HG03520 (cell line): Measurements from ENCODE around the gene CRADD.
"Not testable (repeated sequence)": the region's sequence is repeated elsewhere in the genome, so short reads cannot be mapped to it uniquely, and the experiment has no call there.

Experiments used
- ATAC-seq: cut with Tn5 transposase; IDR thresholded peaks from one replicate; pipeline ENCODE4 v1.9.1; 2021; ENCODE audit warnings: mild to moderate bottlenecking, moderate library complexity; ENCODE audit not compliant: unreplicated experiment

Gene CRADD

DNA sequence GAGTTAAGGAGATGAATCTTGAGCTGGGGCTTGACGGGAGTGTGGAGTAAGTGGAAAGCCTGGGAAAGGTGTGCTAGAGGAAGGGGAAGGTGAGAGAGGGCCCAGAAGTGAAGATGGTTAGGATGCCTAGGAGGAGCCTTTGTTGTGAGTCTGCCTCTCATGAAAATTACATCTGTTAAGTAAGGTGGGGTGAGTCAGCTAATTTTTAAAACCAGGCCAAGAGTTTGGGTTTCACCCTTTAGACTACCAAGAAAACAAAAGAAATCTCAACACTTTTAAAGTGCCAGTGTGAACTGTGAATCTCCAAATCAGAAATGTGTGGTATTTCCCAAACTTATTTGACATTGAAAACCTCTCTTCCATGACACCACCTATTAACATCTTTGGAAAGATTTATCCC is 185.2 kb downstream of the CRADD start:
- ATAC-seq, result no peak

DNA sequence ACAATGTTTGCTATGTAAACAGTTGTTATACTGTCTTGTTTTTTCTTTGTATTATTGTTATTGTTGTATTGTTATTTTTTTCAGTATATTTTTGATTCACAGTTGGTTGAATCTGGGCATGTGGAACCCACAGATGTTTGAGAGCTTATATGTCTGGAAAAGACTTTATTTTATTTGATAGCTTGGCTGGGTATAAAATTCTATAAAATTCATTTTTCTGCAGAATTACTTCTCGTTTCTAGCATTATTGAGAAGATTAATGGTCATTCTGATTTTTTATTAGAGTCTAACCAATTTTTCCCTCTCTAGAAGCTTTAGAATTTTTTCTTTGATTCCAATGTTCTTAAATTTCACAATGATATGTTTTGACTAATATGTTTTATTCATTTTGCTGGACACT is 188.6 kb downstream of the CRADD start:
- no peak for ATAC-seq

DNA sequence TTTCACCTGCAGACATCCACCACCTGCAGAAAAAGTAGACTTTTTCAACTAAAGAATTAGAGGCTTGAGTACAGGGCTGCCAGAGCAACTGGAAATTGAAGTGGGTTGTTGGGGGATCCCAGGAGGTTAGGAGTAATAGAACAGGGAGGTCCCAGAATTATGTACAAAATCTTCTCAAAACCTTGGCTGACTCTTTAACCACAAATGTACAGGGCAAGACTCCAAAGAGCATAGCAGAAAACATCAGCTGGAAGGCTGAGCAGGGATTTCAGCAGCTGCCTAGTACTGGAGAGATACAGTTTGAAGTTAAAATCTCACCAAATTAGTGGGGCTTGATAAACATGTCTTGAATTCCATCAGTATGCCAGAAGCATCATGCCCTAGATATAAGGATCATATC is 191.6 kb downstream of the CRADD start:
- ATAC-seq, result no peak

DNA sequence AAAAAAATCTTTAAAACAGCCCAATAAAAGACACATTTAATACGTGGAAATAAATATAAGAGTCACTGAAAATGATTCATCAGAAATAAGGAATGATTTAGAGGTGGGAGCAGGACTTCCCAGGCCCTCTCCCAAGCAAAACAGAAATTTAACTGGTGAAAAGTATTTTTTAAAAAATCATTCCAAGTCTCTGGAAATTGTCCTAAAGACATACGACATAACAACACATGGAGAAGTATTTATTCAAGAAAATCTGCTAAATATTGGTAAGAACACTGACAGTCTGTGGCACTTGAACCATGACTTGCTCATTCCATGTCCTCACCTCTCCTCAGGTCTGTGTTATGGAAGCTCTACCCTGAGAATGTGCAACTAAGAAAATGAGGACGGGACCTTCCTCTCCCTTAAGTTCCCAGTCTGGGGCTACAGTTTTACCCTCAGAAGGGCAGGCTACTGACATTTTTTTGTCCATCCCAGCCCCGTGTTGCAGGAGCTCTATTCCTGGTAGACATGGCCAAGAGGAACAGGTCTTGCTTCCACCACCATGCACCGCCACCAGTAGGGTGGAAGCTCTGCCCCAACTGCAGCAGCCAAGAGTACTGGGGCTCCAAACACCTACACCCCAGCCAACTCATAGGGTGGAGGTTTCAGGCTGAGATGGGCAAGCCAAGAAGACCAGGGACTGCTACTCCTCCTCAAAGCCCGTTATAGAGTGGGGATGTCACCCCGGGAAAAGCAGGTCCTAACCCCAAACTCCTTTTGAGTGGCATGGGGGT is 193.0 kb downstream of the CRADD start:
- no peak for ATAC-seq

DNA sequence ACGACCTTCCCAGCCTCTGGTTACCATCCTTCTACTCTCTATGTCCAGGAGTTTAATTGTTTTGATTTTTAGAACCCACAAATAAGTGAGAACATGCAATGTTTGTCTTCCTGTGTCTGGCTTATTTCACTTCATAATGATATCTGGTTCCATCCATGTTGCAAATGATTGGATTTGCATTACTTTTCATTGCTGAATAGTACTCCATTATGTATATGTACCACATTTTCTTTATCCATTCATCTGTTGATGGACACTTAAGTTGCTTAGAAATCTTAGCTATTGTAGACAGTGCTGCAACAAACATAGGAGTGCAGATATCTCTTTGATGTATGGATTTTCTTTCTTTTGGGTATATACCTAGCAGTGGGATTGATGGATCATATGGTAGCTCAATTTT is 194.4 kb downstream of the CRADD start:
- not testable (repeated sequence) for ATAC-seq

DNA sequence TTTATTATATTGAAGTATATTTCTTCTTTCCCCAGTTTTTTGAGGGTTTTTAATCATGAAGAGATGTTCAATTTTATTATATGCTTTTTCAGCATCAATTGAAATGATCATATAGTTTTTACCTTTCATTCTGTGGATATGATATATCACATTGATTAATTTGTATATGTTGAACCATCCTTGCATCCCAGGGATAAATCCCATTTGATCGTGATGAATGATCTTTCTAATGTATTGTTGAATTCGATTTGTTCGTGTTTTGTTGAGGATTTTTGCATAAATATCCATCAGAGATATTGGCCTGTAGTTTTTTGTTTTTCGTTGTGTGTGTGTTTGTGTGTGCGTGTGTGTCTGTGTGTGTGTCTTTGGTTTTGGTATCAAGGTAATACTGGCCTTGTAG is 196.4 kb downstream of the CRADD start:
- ATAC-seq, result no peak

DNA sequence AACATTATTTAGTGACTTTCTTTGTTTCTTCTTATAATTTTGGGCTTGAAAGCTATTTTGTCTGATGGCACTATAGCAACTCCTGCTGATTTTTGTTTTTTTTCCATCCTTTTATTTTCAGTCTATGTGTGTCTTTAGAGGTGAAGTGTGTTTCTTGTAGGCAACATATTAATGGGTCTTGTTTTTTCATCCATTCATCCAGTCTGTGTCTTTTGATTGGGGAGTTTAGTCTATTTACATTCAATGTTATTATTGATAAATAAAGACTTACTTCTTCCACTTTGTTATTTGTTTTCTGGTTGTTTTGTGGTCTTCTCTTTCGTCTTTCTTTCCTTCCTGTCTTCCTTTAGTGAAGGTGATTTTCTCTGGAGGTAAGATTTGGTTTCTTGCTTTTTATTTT is 198.0 kb downstream of the CRADD start:
- no peak for ATAC-seq

DNA sequence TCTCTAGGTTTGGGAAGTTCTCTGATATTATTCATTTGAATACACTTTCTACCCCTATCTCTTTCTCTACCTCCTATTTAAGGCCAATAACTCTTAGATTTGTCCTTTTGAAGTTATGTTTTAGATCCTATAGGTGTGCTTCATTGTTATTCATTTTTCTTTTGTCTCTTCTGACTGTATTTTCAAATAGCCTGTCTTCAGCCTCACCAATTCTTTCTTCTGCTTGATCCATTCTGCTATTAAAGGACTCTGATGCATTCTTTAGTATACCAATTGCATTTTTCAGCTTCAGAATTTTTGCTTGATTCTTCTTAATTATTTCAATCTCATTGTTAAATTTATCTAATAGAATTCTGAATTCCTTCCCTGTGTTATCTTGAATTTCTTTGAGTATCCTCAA is 199.2 kb downstream of the CRADD start:
- no peak for ATAC-seq

DNA sequence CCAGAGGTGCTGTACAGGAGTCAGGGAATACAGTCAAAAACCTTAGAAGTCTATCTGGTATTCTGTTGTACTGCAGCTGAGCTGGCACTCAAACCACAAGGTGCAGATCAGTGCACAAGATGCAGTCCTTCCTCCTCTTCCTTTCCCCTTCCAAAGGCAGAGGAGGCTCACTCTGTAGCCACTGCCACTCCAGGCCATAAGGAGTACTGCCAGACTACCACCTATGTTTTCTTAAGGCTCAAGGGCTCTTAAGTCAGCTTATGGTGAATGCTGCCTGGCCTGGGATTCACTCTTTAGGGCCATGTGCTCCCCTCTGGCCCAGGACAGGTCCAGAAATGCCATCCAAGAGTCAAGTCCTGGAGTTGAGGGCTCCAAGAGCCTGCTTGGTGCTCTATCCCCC is 200.3 kb downstream of the CRADD start:
- no peak for ATAC-seq

DNA sequence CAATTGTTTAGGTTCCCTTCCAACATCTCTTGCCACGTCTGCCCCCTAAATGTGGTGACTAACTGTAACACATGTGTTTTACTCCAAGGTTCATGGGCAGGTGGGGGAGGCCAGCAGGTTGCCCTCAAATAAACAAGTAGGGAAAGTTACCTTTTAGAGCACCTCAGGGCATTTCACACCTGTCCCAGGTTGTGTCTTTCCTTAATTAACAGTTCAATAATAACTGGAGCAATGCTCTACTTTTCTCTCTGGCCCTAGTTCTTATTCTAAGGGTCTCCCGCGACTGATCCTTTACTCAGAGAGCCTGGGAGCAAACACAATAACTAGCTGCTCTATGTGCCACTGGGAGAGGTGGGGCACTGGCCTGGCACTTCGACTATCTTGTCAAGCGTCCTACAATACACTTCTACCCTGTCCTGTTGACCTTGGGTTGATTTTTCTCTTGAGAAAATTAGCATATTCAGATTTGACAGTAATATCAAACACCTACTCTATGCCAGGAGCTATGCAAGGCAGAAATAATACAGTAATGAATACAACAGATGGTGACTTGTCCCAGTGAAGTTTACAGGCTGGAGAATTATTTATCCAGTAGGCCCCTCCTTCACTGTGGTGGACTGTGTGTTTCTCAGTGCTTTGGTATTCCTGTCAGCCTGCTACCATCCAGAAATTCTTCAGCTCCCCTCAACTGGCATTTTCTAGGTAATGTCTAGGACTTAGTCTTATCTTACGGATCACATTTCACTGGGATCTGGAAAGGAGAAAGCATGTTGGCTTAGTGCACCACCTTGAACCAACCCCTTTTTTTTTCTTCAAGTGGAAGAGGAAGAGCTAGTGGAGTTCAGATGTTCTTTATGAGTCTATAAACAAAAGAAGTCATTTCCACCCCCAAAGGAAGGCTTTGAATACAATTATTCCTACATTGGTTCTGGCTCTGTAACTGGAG is 202.6 kb downstream of the CRADD start:
- ATAC-seq, result no peak

DNA sequence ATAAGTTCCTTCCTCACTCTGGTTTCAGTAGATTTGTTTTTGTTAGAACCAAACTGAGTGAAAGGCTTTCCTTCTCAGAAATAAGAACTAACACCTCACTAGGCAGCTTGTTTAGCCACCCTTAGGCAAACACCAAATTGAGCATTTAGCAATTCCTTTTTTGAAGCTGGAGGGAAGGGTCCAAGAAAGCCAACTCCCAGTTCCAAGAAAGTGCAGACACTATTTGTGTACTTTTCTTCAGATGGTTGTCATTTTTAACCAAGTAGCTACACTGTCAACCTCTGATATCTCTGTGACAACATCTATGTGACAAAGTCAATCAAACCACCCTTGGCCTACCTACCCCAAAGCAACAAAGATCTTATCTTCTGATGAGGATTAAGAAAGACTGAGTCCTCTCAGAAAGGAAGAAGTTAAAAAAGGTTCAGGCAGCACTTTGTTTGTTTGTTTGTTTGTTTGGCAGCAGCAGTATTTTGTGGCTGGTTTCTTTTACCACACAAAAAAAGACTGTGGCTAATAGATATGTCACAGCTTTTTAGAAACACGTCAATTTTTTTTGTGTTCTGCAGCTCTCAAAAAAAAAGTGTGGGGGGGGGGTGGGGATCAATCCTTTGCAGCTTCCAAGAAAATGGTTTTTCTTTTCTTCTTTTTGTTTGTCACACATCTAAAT is 203.8 kb downstream of the CRADD start:
- ATAC-seq, result no peak

DNA sequence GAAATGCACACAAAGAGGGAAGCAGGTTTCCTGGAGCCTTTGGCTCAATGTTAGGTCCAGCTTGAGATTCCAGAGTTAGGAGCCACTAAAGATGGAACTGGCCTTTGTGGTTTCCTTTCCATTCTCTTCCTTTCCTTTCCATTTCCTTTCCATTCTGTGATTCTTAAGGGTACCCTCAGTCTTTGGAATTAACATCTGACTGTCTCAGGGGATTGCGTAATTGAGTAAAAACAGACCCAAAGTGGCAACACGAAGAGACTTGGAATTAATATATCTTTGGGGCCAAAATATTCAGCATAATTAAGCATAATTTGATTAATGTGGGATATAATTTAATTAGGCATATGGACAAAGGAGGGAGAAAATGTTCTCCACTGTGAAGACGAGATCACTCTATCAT is 205.6 kb downstream of the CRADD start:
- no peak for ATAC-seq

DNA sequence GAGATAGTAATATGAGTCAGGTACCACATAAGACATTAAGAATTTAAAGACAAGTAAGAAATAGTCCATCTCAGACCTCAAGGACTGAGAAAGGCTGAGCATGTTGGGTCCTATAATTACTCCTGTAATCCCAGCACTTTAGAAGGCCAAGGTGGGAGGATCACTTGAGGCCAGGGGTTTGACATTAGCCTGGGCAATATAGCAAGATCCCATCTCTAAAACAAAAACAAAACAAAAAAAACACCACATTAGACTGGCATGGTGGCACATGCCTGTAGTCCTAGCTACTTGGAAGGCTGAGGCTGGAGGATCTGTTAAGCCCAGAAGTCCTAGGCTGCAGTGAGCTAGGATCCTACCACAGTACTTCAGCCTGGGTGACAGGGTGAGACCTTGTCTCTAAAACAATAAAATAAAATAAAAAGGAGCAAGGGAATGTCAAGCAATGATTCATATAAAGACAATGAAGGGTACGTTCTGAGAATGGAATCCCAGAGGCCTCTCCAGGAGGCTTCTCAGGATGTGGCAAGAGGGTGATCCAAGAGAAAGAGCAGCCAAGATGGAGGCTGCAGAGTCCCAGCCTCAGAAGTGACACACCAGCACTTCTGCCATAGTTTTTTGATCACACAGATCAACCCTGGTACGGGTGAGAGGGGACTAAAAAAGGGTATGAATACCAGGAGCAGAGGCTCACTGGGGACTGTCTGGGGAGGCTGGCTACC is 206.4 kb downstream of the CRADD start:
- ATAC-seq, result no peak

DNA sequence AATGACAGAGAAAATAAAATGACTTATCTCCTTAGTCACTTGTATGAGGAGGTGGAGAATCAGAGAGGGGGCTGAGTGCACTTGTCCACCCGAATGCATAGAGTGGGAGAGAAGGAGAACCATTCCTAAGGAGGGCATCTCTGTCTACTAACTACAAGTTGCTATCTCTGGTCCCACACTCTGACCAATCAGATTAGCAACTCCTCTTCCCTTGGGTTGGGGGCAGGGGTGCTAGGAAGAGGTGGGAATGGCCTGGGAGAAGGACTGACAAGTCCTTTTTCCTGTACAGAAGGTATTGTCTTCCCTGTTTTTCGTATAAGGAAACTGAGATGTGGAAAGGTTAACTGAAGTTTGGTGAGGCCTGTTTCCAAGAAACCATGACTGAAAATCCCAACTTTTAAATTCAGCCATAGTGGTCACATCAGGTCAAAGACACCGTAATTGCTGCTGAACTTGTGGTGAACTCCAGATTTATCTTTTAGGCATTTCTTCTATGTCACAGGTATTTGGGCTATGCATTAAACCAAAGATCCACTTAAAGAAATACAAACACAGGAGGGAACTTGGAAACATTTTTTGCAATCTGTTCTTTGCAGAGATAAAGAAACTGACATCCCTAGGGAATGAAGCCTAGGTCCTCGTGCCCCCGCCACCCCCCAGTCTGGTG is 207.8 kb downstream of the CRADD start:
- ATAC-seq, result no peak

DNA sequence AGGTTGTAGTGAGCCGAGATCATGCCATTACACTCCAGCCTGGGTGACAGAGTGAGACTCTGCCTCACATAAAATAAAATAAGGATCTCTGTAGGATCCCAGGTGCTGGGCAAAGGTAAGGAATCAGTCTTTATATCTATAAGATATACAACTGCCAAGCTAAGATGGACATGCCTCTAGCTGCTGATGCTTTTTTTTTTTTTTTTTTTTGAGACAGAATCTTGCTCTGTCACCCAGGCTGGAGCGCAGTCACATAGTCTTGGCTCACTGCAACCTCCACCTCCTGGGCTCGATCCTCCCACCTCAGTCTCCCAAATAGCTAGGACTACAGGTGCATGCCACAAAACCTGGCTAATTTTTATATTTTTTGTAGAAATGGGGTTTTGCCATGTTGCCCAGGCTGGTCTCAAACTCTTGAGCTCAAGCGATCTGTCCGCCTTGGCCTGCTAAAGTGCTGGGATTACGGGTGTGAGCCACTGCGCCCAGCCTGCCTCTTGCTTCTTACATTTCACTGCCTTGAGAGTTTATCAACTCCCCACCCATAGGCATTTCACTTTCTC is 208.9 kb downstream of the CRADD start:
- ATAC-seq, result not testable (repeated sequence)

DNA sequence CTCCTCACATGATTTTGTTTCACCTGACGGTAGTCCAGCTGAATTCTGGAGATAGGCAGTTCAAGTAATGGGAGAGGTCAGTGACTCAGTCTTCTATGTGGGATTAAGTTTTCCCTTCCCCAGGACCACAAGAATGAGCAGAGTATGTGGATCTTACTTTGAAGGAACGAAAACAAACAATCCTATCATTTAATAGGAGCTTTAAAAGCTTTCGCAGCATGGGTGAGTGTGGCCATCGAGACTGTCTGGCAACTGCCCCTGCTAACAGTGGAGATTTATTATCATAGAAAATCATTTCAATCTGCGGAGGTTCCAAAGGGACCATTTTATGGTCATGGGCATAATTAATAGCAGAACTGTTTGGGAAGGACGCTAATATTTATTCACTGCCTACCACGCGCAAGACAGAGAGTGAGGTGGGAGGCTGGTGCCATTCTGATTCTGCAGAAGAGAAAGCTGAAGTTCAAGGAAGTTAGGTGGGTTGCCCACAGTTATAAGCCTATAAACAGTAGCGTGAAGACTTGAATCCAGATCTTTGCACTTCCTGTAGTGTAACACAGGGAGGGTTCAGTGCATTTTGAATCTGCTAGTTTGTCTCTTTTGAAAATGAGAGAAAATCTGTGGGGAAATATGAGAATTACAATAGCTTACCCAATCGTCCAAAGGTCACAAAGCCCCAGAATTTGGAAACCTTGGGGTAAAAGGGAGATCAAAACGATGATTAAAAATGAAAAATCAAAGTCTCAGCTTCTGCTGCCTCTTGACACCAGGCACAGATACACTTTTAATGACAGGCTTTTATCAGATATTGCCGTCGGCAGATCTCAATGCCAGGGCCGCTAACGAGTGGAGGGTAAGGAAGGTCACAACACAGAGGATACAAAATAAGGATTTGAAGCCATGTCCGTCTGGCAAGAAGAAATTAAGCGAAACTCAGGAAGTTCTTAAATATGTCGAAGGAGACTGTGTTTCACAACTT is 209.6 kb downstream of the CRADD start:
- ATAC-seq, result no peak

DNA sequence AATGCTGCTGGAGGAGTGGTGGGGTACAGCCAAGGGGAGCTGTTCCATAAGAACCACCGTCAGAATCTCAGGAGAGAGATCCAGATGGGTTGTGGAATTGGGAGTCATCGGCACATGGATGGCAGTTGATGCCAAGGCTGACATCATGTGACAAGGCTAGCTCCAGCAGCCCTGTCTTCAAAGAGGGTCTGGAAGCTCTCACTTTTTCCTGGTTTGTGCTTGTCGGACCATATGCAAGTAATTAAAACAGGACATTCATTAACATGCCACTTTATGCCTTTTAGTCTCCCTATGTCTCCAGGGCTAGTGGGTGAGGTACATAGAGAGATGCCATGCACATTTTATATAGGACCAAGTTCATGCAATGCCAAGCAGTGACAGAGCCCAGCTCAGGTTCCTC is 211.8 kb downstream of the CRADD start:
- ATAC-seq, result no peak

DNA sequence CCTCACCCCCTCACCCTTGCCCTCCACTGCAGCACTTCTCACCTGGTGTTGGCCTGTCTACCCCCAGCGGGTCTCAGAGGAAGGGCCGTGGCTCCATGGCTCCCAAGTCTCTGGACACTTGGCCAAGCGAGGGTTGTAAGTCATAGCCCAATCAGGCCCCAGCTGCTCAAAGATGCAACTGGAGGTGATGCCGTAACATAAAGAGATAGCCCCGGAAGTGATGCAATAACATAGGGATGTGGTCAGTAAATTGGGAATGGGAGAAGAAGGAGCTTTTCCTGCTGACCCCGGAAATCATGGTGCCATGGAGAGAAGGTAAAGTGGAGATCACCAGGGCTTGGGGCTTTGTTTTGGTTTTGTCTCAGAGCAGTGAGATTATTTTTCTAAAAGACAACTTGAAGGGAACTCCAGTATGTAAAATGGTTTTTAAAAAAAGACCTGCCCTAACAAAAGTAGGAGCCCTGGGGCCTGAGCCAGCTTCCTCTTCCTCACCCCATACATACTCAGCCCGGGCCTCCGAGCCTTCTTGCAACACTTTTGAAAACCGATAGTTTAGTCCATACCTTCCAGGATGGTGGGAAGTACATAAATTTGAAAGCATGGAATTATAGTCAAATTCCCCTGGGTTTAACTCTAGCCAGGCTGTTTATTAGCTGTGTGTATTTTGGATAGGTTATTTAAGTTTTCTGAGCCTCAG is 212.5 kb downstream of the CRADD start:
- ATAC-seq, result no peak
